Measurements from ENCODE around the gene ABCC3. TPM values are rescaled to one million over a fixed set of nuclear protein-coding genes. Genes with fewer than 3 reads are reported as not detected.

Gene ABCC3
- total RNA-seq, 2 donors from 2014 or later, result 1.4 to 4.5 TPM

DNA sequence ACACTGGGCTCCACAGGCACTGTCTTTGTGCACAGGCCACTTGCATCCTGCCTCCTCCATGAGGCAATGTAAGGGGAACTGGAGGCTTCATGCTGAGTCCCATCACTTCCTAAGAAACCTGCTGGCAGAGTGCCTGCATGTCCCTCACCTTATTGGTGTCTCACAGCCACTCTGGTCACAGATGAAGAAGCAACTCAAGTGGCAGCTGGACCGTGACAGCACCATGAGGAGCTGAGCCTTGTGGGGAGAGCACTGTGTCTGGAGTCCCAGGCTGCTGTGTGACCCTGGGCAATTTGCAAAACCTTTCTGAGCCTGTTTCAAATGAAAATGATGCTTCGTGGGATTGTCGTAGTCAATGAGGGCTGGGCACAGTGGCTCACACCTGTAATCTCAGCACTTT, 53.6 kb downstream of the ABCC3 start:
- Histone ChIP-seq H3K4me3 (no peak overlapping the region), H3K36me3 (peaks cover 16% of the 10 kb centered on the region), H3K27ac (no peak overlapping the region), H3K27me3 (no peaks in the 10 kb centered on the region), H3K4me1 (peaks cover 0 to 23% of the 10 kb centered on the region in 2 donors), H3K9me3 (no peaks in the 10 kb centered on the region)
- TF ChIP-seq, protein P1, sequence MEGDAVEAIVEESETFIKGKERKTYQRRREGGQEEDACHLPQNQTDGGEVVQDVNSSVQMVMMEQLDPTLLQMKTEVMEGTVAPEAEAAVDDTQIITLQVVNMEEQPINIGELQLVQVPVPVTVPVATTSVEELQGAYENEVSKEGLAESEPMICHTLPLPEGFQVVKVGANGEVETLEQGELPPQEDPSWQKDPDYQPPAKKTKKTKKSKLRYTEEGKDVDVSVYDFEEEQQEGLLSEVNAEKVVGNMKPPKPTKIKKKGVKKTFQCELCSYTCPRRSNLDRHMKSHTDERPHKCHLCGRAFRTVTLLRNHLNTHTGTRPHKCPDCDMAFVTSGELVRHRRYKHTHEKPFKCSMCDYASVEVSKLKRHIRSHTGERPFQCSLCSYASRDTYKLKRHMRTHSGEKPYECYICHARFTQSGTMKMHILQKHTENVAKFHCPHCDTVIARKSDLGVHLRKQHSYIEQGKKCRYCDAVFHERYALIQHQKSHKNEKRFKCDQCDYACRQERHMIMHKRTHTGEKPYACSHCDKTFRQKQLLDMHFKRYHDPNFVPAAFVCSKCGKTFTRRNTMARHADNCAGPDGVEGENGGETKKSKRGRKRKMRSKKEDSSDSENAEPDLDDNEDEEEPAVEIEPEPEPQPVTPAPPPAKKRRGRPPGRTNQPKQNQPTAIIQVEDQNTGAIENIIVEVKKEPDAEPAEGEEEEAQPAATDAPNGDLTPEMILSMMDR (IDR thresholded peaks at IDR 0.05), result no peak
- no peak for DNase-seq (ENCODE audit: low spot score)

DNA sequence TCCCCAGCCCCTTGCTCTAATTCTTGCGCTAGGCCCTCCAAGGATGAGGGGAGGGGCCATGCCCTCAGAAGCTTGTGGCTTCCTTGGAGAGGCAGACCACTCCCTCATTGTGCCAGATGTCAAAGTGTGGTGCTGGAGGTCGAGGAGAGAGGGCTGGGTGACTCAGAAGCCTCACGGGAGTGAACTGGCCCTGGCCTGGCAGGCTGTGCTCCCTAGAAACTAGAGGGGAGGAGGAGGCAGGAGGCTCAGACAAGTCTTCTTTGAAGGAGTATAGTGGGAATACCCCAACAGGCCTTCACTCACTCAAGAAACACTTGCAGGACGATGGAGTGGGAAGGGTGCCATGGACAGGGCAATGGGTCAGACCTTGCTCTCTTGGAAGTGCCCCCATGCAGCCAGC, 54.6 kb downstream of the ABCC3 start:
- no peak for DNase-seq (ENCODE audit: low spot score)
- peaks cover 26% of the 10 kb centered on the region for H3K36me3 ChIP-seq
- no peak overlapping the region for H3K4me3 ChIP-seq
- no peak overlapping the region for H3K27ac ChIP-seq
- H3K4me1 ChIP-seq, result peaks cover 0 to 23% of the 10 kb centered on the region in 2 donors
- TF ChIP-seq, protein P1 (IDR thresholded peaks at IDR 0.05), result no peak
- no peaks in the 10 kb centered on the region for H3K9me3 ChIP-seq
- H3K27me3 ChIP-seq, result no peaks in the 10 kb centered on the region

DNA sequence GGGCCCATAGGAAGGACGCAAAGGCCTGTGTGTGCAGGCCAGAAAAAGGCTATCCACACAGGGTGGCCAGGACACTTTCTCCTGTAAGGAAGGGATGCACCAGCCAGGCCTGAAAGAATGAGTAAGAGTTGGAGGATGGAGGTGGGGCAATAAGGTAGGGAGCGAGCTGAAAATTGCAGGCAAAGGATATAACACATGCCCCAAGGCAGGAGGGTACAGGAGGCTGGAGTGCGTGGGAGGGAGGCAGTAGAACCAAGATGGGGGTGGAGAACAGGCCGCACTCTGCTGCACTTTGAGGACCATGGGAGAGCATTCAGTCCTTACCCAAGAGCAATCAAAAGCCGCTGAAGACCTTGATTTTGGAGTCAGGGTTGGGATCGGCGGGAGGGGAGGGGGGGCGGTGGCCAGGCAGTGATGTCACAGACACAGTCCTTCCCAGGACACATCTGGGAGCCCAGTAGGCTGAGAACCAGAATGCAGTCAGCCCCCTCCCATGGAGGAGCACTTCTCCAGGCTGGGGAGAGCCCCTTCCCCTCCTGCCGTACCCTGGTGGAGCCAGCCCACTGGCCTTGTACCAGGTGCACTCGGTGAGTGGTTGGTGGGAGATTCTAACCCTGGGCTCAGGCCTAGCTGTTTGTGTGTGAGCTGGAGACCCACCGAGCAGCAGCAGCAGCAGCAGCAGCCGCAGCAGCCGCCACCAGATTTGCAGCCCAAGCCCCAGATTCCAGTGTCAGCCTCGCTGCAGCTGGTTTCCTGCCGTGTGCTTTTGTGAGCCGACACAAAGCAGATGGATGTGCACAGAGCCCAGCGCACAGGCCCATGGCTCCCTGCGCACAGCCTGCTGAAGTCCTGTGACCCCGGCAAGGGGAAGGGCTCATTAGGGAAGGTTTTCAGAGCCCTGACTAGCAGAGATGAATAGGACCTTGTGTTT, 55.5 kb downstream of the ABCC3 start:
- TF ChIP-seq, protein P1 (IDR thresholded peaks at IDR 0.05), result no peak
- Histone ChIP-seq H3K27ac (no peak overlapping the region), H3K4me3 (no peak overlapping the region), H3K36me3 (peaks cover 35% of the 10 kb centered on the region), H3K27me3 (no peaks in the 10 kb centered on the region), H3K9me3 (no peaks in the 10 kb centered on the region), H3K4me1 (peaks cover 0 to 23% of the 10 kb centered on the region in 2 donors)
- no peak for DNase-seq (ENCODE audit: low spot score)

DNA sequence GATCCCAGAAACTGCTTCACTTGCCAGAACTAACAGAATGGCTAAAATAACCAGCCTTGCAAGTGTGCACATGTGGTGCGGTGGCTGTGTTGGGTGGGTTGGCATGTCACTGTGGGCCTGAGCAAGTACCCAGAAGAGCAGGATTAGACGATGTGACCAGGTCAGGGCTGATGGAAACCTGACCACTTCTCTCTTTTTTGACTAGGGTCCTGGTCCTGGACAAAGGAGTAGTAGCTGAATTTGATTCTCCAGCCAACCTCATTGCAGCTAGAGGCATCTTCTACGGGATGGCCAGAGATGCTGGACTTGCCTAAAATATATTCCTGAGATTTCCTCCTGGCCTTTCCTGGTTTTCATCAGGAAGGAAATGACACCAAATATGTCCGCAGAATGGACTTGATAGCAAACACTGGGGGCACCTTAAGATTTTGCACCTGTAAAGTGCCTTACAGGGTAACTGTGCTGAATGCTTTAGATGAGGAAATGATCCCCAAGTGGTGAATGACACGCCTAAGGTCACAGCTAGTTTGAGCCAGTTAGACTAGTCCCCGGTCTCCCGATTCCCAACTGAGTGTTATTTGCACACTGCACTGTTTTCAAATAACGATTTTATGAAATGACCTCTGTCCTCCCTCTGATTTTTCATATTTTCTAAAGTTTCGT, 56.3 kb downstream of the ABCC3 start:
- H3K4me3 ChIP-seq, result no peak overlapping the region
- peaks cover 43% of the 10 kb centered on the region for H3K36me3 ChIP-seq
- H3K27ac ChIP-seq, result no peak overlapping the region
- TF ChIP-seq, protein P1 (IDR thresholded peaks at IDR 0.05), result no peak
- H3K27me3 ChIP-seq, result no peaks in the 10 kb centered on the region
- H3K4me1 ChIP-seq, result peaks cover 0 to 29% of the 10 kb centered on the region in 2 donors
- DNase-seq (ENCODE audit: low spot score), result no peak
- no peaks in the 10 kb centered on the region for H3K9me3 ChIP-seq

DNA sequence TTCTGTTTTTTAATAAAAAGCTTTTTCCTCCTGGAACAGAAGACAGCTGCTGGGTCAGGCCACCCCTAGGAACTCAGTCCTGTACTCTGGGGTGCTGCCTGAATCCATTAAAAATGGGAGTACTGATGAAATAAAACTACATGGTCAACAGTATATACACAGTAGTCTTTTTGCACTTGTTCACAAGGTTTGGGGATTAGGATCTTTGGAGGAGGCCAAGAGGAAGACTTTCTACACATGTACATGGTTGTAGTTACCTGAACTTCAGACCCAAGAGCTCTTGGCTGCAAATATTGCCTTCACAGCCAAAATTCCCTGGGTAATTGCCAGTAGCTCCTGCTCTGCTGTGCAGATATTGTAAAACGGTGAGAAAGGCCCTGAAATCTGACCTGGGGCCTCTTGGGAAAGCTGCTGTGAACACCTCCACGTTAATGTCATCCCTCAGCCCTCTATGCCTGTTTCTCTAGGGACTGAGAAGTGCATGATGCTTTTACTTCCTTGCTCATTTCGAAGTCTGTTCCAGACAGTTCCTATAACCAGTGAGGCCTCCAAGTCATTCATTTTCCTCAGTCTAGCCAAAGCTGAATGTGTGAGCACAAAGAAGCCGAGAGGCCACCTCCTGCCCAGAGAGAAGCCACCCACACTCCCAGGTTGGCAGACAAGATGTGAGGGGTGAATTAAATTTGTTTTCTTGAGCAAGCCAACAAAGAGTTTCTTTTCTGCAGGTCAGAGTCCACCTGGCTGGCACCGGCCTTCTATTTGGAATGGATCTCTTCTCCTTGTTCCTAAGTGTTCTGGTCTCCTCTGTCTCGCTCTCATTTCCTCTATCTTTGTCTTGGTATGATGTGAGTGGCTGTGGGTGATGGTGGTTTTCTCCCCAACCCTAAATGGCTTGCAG, 57.1 kb downstream of the ABCC3 start:
- TF ChIP-seq, protein P1 (IDR thresholded peaks at IDR 0.05), result no peak
- Histone ChIP-seq H3K27ac (no peak overlapping the region), H3K4me1 (peaks cover 0 to 28% of the 10 kb centered on the region in 2 donors)

More for the DNA sequence above, 57.1 kb downstream of the ABCC3 start:
- DNase-seq (ENCODE audit: low spot score), result no peak
- Histone ChIP-seq H3K27me3 (no peaks in the 10 kb centered on the region), H3K9me3 (no peaks in the 10 kb centered on the region), H3K4me3 (no peak overlapping the region), H3K36me3 (peaks cover 50% of the 10 kb centered on the region)
